Caco-2 (cell line): ENCODE results near the gene ADORA3. TPM values are rescaled to one million over a fixed set of nuclear protein-coding genes. Genes with fewer than 3 reads are reported as not detected.

Experiments used
- BruUV-seq: library from RNA; stranded (reverse); fragments of 400-500 nt; replicated peaks from 2 replicates; lab custom pipeline; 2021; lab: Mats Ljungman, UMichigan
- CTCF ChIA-PET: fragments of 300-600 bp; sonication (Branson Sonifier 250); formaldehyde crosslinking; loops from one replicate; lab custom pipeline; 2022; ENCODE audit warnings: antibody characterized with exemption; lab: Charles Lee
- POLR2A ChIA-PET: fragments of 300-600 bp; sonication (Branson Sonifier 250); formaldehyde crosslinking; loops from one replicate; lab custom pipeline; 2022; ENCODE audit warnings: antibody characterized with exemption; lab: Charles Lee
- DNase-seq, 2 experiments: peaks; one replicate each; pipeline versions ENCODE4 v3.0.0 to v3.0.0-alpha.2; 2020 to 2022
- H3K27me3 ChIP-seq: replicated peaks from 2 replicates; pipeline ENCODE4 v1.6.0; 2011; ENCODE audit warnings: low read length; ENCODE audit not compliant: control insufficient read depth, insufficient read depth
- H3K36me3 ChIP-seq: 2 replicates; pipeline ENCODE4 v1.5.1; 2011; ENCODE audit warnings: low read length; ENCODE audit not compliant: control insufficient read depth, insufficient read depth
- H3K4me1 ChIP-seq: fragments of 250-450 bp; sonication (Bioruptor Pico); 2 replicates; pipeline ENCODE4 v1.5.1; 2020; ENCODE audit warnings: mild to moderate bottlenecking
- H3K4me3 ChIP-seq: 2 replicates; pipeline ENCODE4 v1.5.1; 2011; ENCODE audit warnings: low read depth, mild to moderate bottlenecking, control low read depth, low read length
- H3K9me3 ChIP-seq: fragments of 250-450 bp; sonication (Bioruptor Pico); 2 replicates; pipeline ENCODE4 v1.5.1; 2020; ENCODE audit warnings: mild to moderate bottlenecking, moderate library complexity
- H3K27ac Mint-ChIP-seq: one replicate; pipeline ENCODE4 v1.8.0; 2022; ENCODE audit warnings: mixed read lengths; ENCODE audit not compliant: unreplicated experiment
- H3K27me3 Mint-ChIP-seq: one replicate; pipeline ENCODE4 v1.8.0; 2022; ENCODE audit warnings: mixed read lengths; ENCODE audit not compliant: insufficient read depth, unreplicated experiment
- H3K36me3 Mint-ChIP-seq: one replicate; pipeline ENCODE4 v1.8.0; 2022; ENCODE audit warnings: mild to moderate bottlenecking, mixed read lengths; ENCODE audit not compliant: insufficient read depth, unreplicated experiment
- H3K4me1 Mint-ChIP-seq: one replicate; pipeline ENCODE4 v1.8.0; 2022; ENCODE audit warnings: low read depth, mixed read lengths; ENCODE audit not compliant: unreplicated experiment
- H3K4me3 Mint-ChIP-seq: one replicate; pipeline ENCODE4 v1.8.0; 2022; ENCODE audit warnings: mild to moderate bottlenecking, moderate library complexity, mixed read lengths; ENCODE audit not compliant: unreplicated experiment
- H3K9me3 Mint-ChIP-seq: one replicate; pipeline ENCODE4 v1.8.0; 2022; ENCODE audit warnings: mixed read lengths; ENCODE audit not compliant: unreplicated experiment
- CTCF ChIP-seq, 2 experiments: fragments of 200-600 bp in 1 of 2; IDR thresholded peaks; 1 replicate in 1 of 2; 2 replicates in 1 of 2; pipeline versions ENCODE4 v1.5.1 to v1.8.0; 2011 to 2022; ENCODE audit warnings: antibody characterized with exemption in 1 of 2, control low read depth in 1 of 2, inconsistent platforms in 1 of 2, low read depth in 1 of 2, low read length in 1 of 2, mild to moderate bottlenecking in 1 of 2, moderate library complexity in 1 of 2; ENCODE audit not compliant: insufficient read depth in 1 of 2, severe bottlenecking in 1 of 2, unreplicated experiment in 1 of 2
- intact Hi-C: fragments of 100-400 bp; cut with micrococcal nuclease; formaldehyde crosslinking; loops from one replicate; pipeline ENCODE4 v1.10.0; 2022; ENCODE audit not compliant: unreplicated experiment
- total RNA-seq: library from RNA; stranded (reverse); gene quantifications from 2 replicates; pipeline ENCODE4 v1.2.3, GENCODE V29; 2022

Gene ADORA3
- total RNA-seq, 1 experiment from 2014 or later, result not detected

DNA sequence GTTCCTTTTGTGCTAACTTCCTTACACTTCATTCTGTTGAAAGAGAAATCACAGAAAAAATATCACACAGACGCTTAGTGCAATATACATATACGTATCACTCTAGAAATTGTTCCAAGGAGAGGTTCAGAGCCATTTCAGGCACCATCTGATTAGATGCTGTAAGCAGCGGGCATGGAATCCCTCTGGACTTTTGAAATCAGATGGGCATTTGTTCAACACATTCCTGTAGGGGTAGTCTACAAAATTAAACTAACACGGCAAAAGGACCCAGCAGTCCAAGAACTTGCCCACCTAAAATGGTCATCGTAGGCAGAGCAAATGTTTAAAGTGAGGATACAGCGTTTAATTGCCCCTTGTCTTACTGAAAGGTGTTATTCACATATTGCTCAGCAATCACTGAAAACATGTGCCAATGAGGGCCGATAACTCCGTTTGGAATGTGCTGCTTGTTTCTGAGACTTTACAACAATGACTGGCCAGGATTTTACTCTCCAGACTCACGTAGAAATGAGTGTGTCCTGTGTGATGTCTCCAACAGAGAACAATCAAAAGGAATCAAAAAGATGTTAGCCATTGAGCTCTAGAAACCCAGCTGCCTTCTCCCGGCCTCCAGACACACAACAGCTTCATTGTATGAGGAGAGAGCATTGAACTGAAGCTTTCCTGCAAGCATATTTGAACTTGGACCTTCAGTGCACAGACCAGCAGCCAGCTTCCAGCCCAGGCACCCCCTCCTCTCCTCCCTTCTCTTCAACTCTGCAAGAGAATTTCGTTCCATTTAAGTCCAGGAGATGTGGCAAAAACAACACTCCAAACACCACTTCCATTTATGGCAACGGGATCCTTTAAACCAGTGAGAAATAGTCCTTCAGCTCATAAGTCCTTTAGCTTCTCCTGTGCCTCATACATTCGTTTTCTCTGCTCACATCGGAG is 32.1 kb upstream of the ADORA3 start:
- Histone ChIP-seq H3K4me3 (no peak overlapping the region), H3K36me3 (no peaks in the 10 kb centered on the region), H3K9me3 (no peaks in the 10 kb centered on the region), H3K4me1 (no peaks in the 10 kb centered on the region), H3K27me3 (no peaks in the 10 kb centered on the region)
- Mint-ChIP-seq H3K36me3 (no peaks in the 10 kb centered on the region), H3K4me3 (no peak overlapping the region), H3K27ac (no peak overlapping the region), H3K4me1 (peaks cover 5% of the 10 kb centered on the region), H3K27me3 (no peaks in the 10 kb centered on the region), H3K9me3 (no peaks in the 10 kb centered on the region)
- ChIA-PET CTCF (no interaction called here), POLR2A (interaction anchor here (0.7 kb wide), 1 partner anchor 93 kb away, joined by 3 read pairs; no protein-coding TSS in a partner anchor)
- intact Hi-C loops, result no loop called here
- DNase-seq, result no peak
- TF ChIP-seq CTCF (IDR thresholded peaks at IDR 0.05; ENCODE audit: insufficient read depth in 1 of 2, low read depth in 1 of 2, low read length in 1 of 2, severe bottlenecking in 1 of 2, unreplicated experiment in 1 of 2), result no peak
- no TSS peak for BruUV-seq

DNA sequence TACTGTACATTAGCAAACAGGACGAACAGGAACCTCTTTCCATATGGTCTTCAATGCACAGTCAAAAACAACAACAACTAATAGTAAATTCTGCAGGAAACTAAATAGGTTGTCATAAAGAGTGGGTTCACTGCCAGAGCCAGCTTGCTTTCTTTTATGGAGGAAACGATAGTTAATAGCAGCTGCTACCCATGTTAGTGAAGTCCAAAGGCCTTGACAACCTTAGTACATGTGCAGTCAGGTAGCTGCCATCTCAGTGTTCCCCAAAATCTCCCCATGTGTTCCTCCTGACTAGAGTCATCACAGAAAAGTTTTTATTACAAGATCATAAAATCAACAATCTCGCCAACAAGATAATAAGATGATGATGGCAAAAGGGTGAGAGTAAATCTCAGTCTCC is 16.6 kb upstream of the ADORA3 start:
- Histone ChIP-seq H3K27me3 (no peaks in the 10 kb centered on the region), H3K4me3 (no peak overlapping the region), H3K36me3 (no peaks in the 10 kb centered on the region), H3K4me1 (0 out of 2 replicates have a peak, but pooled peaks cover 3% of the 10 kb centered on the region), H3K9me3 (no peaks in the 10 kb centered on the region)
- no peaks in the 10 kb centered on the region for H3K27me3 Mint-ChIP-seq
- no peaks in the 10 kb centered on the region for H3K36me3 Mint-ChIP-seq
- intact Hi-C loops, result no loop called here
- peaks cover 10% of the 10 kb centered on the region for H3K4me1 Mint-ChIP-seq
- DNase-seq, result no peak
- no peaks in the 10 kb centered on the region for H3K9me3 Mint-ChIP-seq
- no peak overlapping the region for H3K27ac Mint-ChIP-seq
- ChIA-PET CTCF (no interaction called here), POLR2A (no interaction called here)
- no TSS peak for BruUV-seq
- TF ChIP-seq CTCF (IDR thresholded peaks at IDR 0.05; ENCODE audit: insufficient read depth in 1 of 2, low read depth in 1 of 2, low read length in 1 of 2, severe bottlenecking in 1 of 2, unreplicated experiment in 1 of 2), result no peak
- H3K4me3 Mint-ChIP-seq, result no peak overlapping the region

GRCh38 chr1:111517469-111518225 is 14.2 kb upstream of the ADORA3 start:
- Histone ChIP-seq H3K9me3 (no peaks in the 10 kb centered on the region), H3K4me3 (no peak overlapping the region), H3K36me3 (no peaks in the 10 kb centered on the region), H3K4me1 (0 out of 2 replicates have a peak, but pooled peaks cover 3% of the 10 kb centered on the region), H3K27me3 (no peaks in the 10 kb centered on the region)
- Mint-ChIP-seq H3K27ac (no peak overlapping the region), H3K4me1 (peaks cover 10% of the 10 kb centered on the region), H3K9me3 (no peaks in the 10 kb centered on the region), H3K4me3 (no peak overlapping the region), H3K27me3 (no peaks in the 10 kb centered on the region), H3K36me3 (no peaks in the 10 kb centered on the region)
- BruUV-seq, result no TSS peak
- DNase-seq, result no peak
- POLR2A ChIA-PET, result no interaction called here
- intact Hi-C loops, result no loop called here
- TF ChIP-seq CTCF (IDR thresholded peaks at IDR 0.05; ENCODE audit: insufficient read depth in 1 of 2, low read depth in 1 of 2, low read length in 1 of 2, severe bottlenecking in 1 of 2, unreplicated experiment in 1 of 2), result no peak
- CTCF ChIA-PET, result interaction anchor here (0.8 to 2.2 kb wide), 2 partner anchors 10 to 15 kb away, joined by 3 to 12 read pairs; no protein-coding TSS in a partner anchor
